IMR-90 (cell line): ENCODE data around the gene FXYD5. TPM values are rescaled to one million over a fixed set of nuclear protein-coding genes. Genes with fewer than 3 reads are reported as not detected.

Experiments used
- ATAC-seq: fragments of 200-7000 bp; cut with Tn5 transposase; 2 replicates; pipeline ENCODE4 v1.9.1; 2020; ENCODE audit warnings: low read depth, mild to moderate bottlenecking, moderate library complexity
- BruUV-seq: library from RNA; stranded (reverse); fragments of 400-500 nt; replicated peaks from 2 replicates; lab custom pipeline; 2021; lab: Mats Ljungman, UMichigan
- CTCF ChIA-PET: fragments of 300-600 bp; formaldehyde crosslinking; extraction: SDS; loops from one replicate; lab custom pipeline; 2021; ENCODE audit warnings: antibody characterized with exemption; lab: Yijun Ruan, JAX
- POLR2A ChIA-PET: fragments of 300-600 bp; sonication (Branson Sonifier 250); formaldehyde crosslinking; loops from one replicate; lab custom pipeline; 2022; ENCODE audit warnings: antibody characterized with exemption; ENCODE audit not compliant: unreplicated experiment; lab: Charles Lee
- DNase-seq: peaks from one replicate; pipeline ENCODE4 v3.0.0; 2013
- H2AFZ ChIP-seq: replicated peaks from 2 replicates; pipeline ENCODE3; 2013; ENCODE audit warnings: low read length, mild to moderate bottlenecking; ENCODE audit not compliant: poor library complexity
- H2AK5ac ChIP-seq: 2 replicates; pipeline ENCODE4 v1.6.1; 2013; ENCODE audit warnings: low read depth, low read length, inconsistent platforms
- H2AK9ac ChIP-seq: replicated peaks from 2 replicates; pipeline ENCODE3; 2013; ENCODE audit warnings: mild to moderate bottlenecking, low read depth, low read length, moderate library complexity; ENCODE audit not compliant: poor library complexity
- H2BK120ac ChIP-seq: 2 replicates; pipeline ENCODE4 v1.6.1; 2013; ENCODE audit warnings: low read depth, low read length, inconsistent platforms
- H2BK15ac ChIP-seq: 3 replicates; pipeline ENCODE4 v1.6.1; 2013; ENCODE audit warnings: low read depth, low read length, inconsistent platforms
- H2BK20ac ChIP-seq: 2 replicates; pipeline ENCODE4 v1.6.1; 2013; ENCODE audit warnings: low read depth, mild to moderate bottlenecking, inconsistent platforms, low read length, moderate library complexity
- H2BK5ac ChIP-seq: 2 replicates; pipeline ENCODE4 v1.6.1; 2013; ENCODE audit warnings: mild to moderate bottlenecking, low read depth, low read length, inconsistent platforms; ENCODE audit not compliant: poor library complexity, severe bottlenecking
- H3K14ac ChIP-seq: replicated peaks from 2 replicates; pipeline ENCODE4 v1.6.1; 2013; ENCODE audit warnings: low read depth, low read length, inconsistent platforms
- H3K18ac ChIP-seq: 2 replicates; pipeline ENCODE4 v1.6.1; 2013; ENCODE audit warnings: low read depth, low read length, control low read depth
- H3K23ac ChIP-seq: 2 replicates; pipeline ENCODE4 v1.6.1; 2013; ENCODE audit warnings: low read depth, low read length, inconsistent platforms
- H3K27ac ChIP-seq: 2 replicates; pipeline ENCODE4 v1.5.1; 2013; ENCODE audit warnings: mild to moderate bottlenecking, control low read depth, low read length; ENCODE audit not compliant: insufficient read depth
- H3K27me3 ChIP-seq: 2 replicates; pipeline ENCODE4 v1.6.1; 2013; ENCODE audit warnings: low read length; ENCODE audit not compliant: control insufficient read depth, insufficient read depth
- H3K36me3 ChIP-seq: 2 replicates; pipeline ENCODE4 v1.6.1; 2013; ENCODE audit warnings: low read length, mixed read lengths; ENCODE audit not compliant: control insufficient read depth, insufficient read depth
- H3K4ac ChIP-seq: 2 replicates; pipeline ENCODE4 v1.6.1; 2013; ENCODE audit warnings: low read depth, low read length, inconsistent platforms
- H3K4me1 ChIP-seq: 2 replicates; pipeline ENCODE4 v1.6.1; 2013; ENCODE audit warnings: low read length, mixed read lengths; ENCODE audit not compliant: control insufficient read depth, insufficient read depth
- H3K4me2 ChIP-seq: 2 replicates; pipeline ENCODE4 v1.6.1; 2013; ENCODE audit warnings: low read depth, mild to moderate bottlenecking, control low read depth, low read length, moderate library complexity
- H3K4me3 ChIP-seq: 2 replicates; pipeline ENCODE4 v1.5.1; 2013; ENCODE audit warnings: low read depth, mild to moderate bottlenecking, control low read depth, low read length, moderate library complexity; ENCODE audit not compliant: insufficient read depth
- H3K56ac ChIP-seq: 2 replicates; pipeline ENCODE4 v1.6.1; 2013; ENCODE audit warnings: low read length, inconsistent platforms; ENCODE audit not compliant: insufficient read depth; ENCODE audit errors: extremely low read depth
- H3K79me1 ChIP-seq, 2 experiments: 2 replicates each; pipeline ENCODE4 v1.6.1; 2013; ENCODE audit warnings: low read length in 2 of 2, inconsistent platforms in 1 of 2, low read depth in 1 of 2
- H3K9ac ChIP-seq: 2 replicates; pipeline ENCODE4 v1.6.1; 2013; ENCODE audit warnings: low read depth, low read length, control low read depth
- H3K9me1 ChIP-seq: 2 replicates; pipeline ENCODE4 v1.6.1; 2013; ENCODE audit warnings: low read length, inconsistent platforms; ENCODE audit not compliant: insufficient read depth
- H3K9me3 ChIP-seq: 2 replicates; pipeline ENCODE4 v1.6.1; 2013; ENCODE audit warnings: low read length; ENCODE audit not compliant: control insufficient read depth, insufficient read depth
- H4K20me1 ChIP-seq: 2 replicates; pipeline ENCODE4 v1.6.1; 2013; ENCODE audit warnings: low read length, inconsistent platforms; ENCODE audit not compliant: insufficient read depth
- H4K5ac ChIP-seq: 2 replicates; pipeline ENCODE4 v1.6.1; 2013; ENCODE audit warnings: mild to moderate bottlenecking, low read depth, low read length, control low read depth
- H4K8ac ChIP-seq, 2 experiments: 2 replicates each; pipeline ENCODE4 v1.6.1; 2013; ENCODE audit warnings: low read depth in 2 of 2, low read length in 2 of 2, control low read depth in 1 of 2, inconsistent platforms in 1 of 2
- H4K91ac ChIP-seq: 2 replicates; pipeline ENCODE4 v1.6.1; 2013; ENCODE audit warnings: low read depth, low read length, inconsistent platforms; ENCODE audit not compliant: insufficient read depth
- BHLHE40 ChIP-seq: fragments of 150-350 bp; IDR thresholded peaks from 2 replicates; pipeline ENCODE4 v1.6.1; 2016; ENCODE audit warnings: mild to moderate bottlenecking, low read depth, low read length
- CHD1 ChIP-seq: IDR thresholded peaks from 2 replicates; pipeline ENCODE4 v1.6.1; 2012; ENCODE audit warnings: low read depth, low read length, improper control_type of control experiment
- MAFK ChIP-seq: IDR thresholded peaks from 2 replicates; pipeline ENCODE4 v1.6.1; 2012; ENCODE audit warnings: low read depth, low read length, improper control_type of control experiment
- MXI1 ChIP-seq: IDR thresholded peaks from 2 replicates; pipeline ENCODE4 v1.6.1; 2012; ENCODE audit warnings: low read depth, mild to moderate bottlenecking, low read length, moderate library complexity, borderline replicate concordance
- NFE2L2 ChIP-seq: fragments of 150-350 bp; IDR thresholded peaks from 2 replicates; pipeline ENCODE4 v1.6.1; 2016; ENCODE audit warnings: low read depth, mild to moderate bottlenecking, low read length
- POLR2A ChIP-seq: IDR thresholded peaks from 2 replicates; pipeline ENCODE4 v1.6.1; 2012; ENCODE audit warnings: mild to moderate bottlenecking, low read depth, low read length
- RAD21 ChIP-seq: IDR thresholded peaks from 2 replicates; pipeline ENCODE4 v1.6.1; 2012; ENCODE audit warnings: low read length, improper control_type of control experiment
- RCOR1 ChIP-seq: IDR thresholded peaks from 2 replicates; pipeline ENCODE4 v1.6.1; 2012; ENCODE audit warnings: mild to moderate bottlenecking, low read length, improper control_type of control experiment; ENCODE audit not compliant: insufficient replicate concordance
- USF2 ChIP-seq: fragments of 150-350 bp; IDR thresholded peaks from 2 replicates; pipeline ENCODE4 v1.6.1; 2017; ENCODE audit warnings: mild to moderate bottlenecking, antibody characterized with exemption, low read length, low read depth
- WGBS, 2 experiments: methylation state at CpG; one replicate each; pipeline versions ENCODE4 v1.1.5 to v1.1.7; 2013; ENCODE audit warnings: missing lambda C conversion rate in 2 of 2; ENCODE audit not compliant: insufficient read length in 1 of 2; ENCODE audit errors: extremely low coverage in 2 of 2; 5-methylcytosine and 5-hydroxymethylcytosine counted together
- dilution Hi-C: fragments of 300-500 bp; cut with HindIII; formaldehyde crosslinking; loops from one replicate; pipeline ENCODE4 v1.14.3; 2018; ENCODE audit warnings: low sequenced_read_pairs; ENCODE audit not compliant: unreplicated experiment
- in situ Hi-C: fragments of 300-500 bp; cut with MboI; formaldehyde crosslinking; loops from 3 replicates; pipeline ENCODE4 v1.14.3; 2019; ENCODE audit warnings: low sequenced_read_pairs, inconsistent platforms, mixed read lengths
- intact Hi-C: fragments of 100-400 bp; cut with micrococcal nuclease; formaldehyde crosslinking; loops from 2 replicates; pipeline ENCODE4 v1.10.0; 2022
- polyA plus RNA-seq, 3 experiments: library from polyadenylated mRNA; depleted of rRNA; stranded (reverse); fragments of >200 nt; gene quantifications; 2 replicates each; pipeline ENCODE4 v1.2.3, GENCODE V29; 2012; ENCODE audit warnings: low replicate concordance in 1 of 3
- total RNA-seq: library from RNA; depleted of rRNA; stranded (reverse); fragments of >200 nt; gene quantifications from 2 replicates; pipeline ENCODE4 v1.2.3, GENCODE V29; 2012
- TF ChIP-seq, protein P1 (sequence below): fragments of 150-350 bp; IDR thresholded peaks from 2 replicates; pipeline ENCODE4 v1.6.1; 2016; ENCODE audit warnings: low read depth, mild to moderate bottlenecking, low read length, moderate library complexity, borderline replicate concordance

The FXYD5 gene
- total and polyA plus RNA-seq, 2 of the 4 experiments (the other 2 are of a cell fraction) = 53.6 to 245 TPM

- Histone ChIP-seq H3K4ac (no peak overlapping the region), H3K36me3 (no peaks in the 10 kb centered on the region), H3K79me1 (no peaks in the 10 kb centered on the region), H3K56ac (no peak overlapping the region), H4K5ac (no peak overlapping the region), H3K9me1 (no peaks in the 10 kb centered on the region), H3K18ac (no peak overlapping the region), H3K4me2 (no peak overlapping the region), H4K20me1 (no peaks in the 10 kb centered on the region), H2BK20ac (no peak overlapping the region), H4K8ac (no peak overlapping the region), H2AK9ac (no peak overlapping the region), H2AFZ (no peak overlapping the region), H3K27ac (no peak overlapping the region), H2BK15ac (no peak overlapping the region), H4K91ac (no peak overlapping the region), H3K4me1 (no peaks in the 10 kb centered on the region), H2AK5ac (no peak overlapping the region), H2BK5ac (no peak overlapping the region), H3K27me3 (peaks cover 20% of the 10 kb centered on the region), H2BK120ac (no peak overlapping the region), H3K9me3 (no peaks in the 10 kb centered on the region), H3K14ac (no peak overlapping the region), H3K9ac (no peak overlapping the region), H3K23ac (no peak overlapping the region), H3K4me3 (no peak overlapping the region)
- DNase-seq (no peak), ATAC-seq (no peak)
- CTCF ChIA-PET = no interaction called here
- POLR2A ChIA-PET = no interaction called here
- in situ Hi-C loops = no loop called here
- no TSS peak for BruUV-seq
- TF ChIP-seq RCOR1 (no peak), NFE2L2 (no peak), BHLHE40 (no peak), CHD1 (no peak), USF2 (no peak), RAD21 (no peak), MXI1 (no peak), MAFK (no peak), POLR2A (no peak)
- TF ChIP-seq, protein P1, sequence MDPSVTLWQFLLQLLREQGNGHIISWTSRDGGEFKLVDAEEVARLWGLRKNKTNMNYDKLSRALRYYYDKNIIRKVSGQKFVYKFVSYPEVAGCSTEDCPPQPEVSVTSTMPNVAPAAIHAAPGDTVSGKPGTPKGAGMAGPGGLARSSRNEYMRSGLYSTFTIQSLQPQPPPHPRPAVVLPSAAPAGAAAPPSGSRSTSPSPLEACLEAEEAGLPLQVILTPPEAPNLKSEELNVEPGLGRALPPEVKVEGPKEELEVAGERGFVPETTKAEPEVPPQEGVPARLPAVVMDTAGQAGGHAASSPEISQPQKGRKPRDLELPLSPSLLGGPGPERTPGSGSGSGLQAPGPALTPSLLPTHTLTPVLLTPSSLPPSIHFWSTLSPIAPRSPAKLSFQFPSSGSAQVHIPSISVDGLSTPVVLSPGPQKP = no peak
- intact Hi-C loops = no loop called here
- WGBS, 2 experiments = no CpG with 5 or more reads among the region's 13 CpGs
- dilution Hi-C loops = no loop called here
Observed at GRCh38 chr19:35118268-35119020, 36.1 kb upstream of the FXYD5 start.
